Ishikawa (cell line): ENCODE data around the gene FBXO21.

Source experiments
- CEBPB ChIP-seq: IDR thresholded peaks from 2 replicates; pipeline ENCODE4 v1.6.1; 2012
- CREB1 ChIP-seq: IDR thresholded peaks from 2 replicates; pipeline ENCODE4 v1.6.1; 2012; ENCODE audit warnings: low read depth
- EGR1 ChIP-seq: IDR thresholded peaks from 2 replicates; pipeline ENCODE4 v1.6.1; 2012
- EP300 ChIP-seq: IDR thresholded peaks from 2 replicates; pipeline ENCODE4 v1.6.1; 2012; ENCODE audit warnings: borderline replicate concordance
- FOXM1 ChIP-seq: IDR thresholded peaks from 2 replicates; pipeline ENCODE4 v1.6.1; 2012; ENCODE audit warnings: low read depth, borderline replicate concordance
- MAX ChIP-seq: IDR thresholded peaks from 2 replicates; pipeline ENCODE4 v1.6.1; 2012
- NFIC ChIP-seq: IDR thresholded peaks from 2 replicates; pipeline ENCODE4 v1.6.1; 2012
- RAD21 ChIP-seq: IDR thresholded peaks from 2 replicates; pipeline ENCODE4 v1.6.1; 2012; ENCODE audit warnings: low read depth
- REST ChIP-seq: IDR thresholded peaks from 2 replicates; pipeline ENCODE4 v1.6.1; 2012; ENCODE audit warnings: low read depth, mild to moderate bottlenecking
- TAF1 ChIP-seq: IDR thresholded peaks from 2 replicates; pipeline ENCODE4 v1.6.1; 2012; ENCODE audit warnings: low read depth, mild to moderate bottlenecking
- TCF12 ChIP-seq: IDR thresholded peaks from 2 replicates; pipeline ENCODE4 v1.6.1; 2012; ENCODE audit warnings: low read depth
- TEAD4 ChIP-seq: IDR thresholded peaks from 2 replicates; pipeline ENCODE4 v1.6.1; 2012
- USF1 ChIP-seq: IDR thresholded peaks from 2 replicates; pipeline ENCODE4 v1.6.1; 2012
- YY1 ChIP-seq: IDR thresholded peaks from 2 replicates; pipeline ENCODE4 v1.6.1; 2012; ENCODE audit warnings: low read depth
- ZBTB7A ChIP-seq: IDR thresholded peaks from 2 replicates; pipeline ENCODE4 v1.6.1; 2012; ENCODE audit warnings: low read depth

The FBXO21 gene

GRCh38 chr12:117180758-117181467 lies 9.4 kb downstream of the FBXO21 start:
- TF ChIP-seq TEAD4 (no peak), EGR1 (no peak), NFIC (no peak)

GRCh38 chr12:117178745-117179144 lies 11.5 kb downstream of the FBXO21 start:
- TF ChIP-seq EP300: no peak
- no peak for TF ChIP-seq NFIC
- TF ChIP-seq FOXM1: no peak
- TF ChIP-seq CREB1: no peak
- TF ChIP-seq YY1: no peak
- TF ChIP-seq ZBTB7A: no peak
- TF ChIP-seq TAF1: no peak
- TF ChIP-seq MAX: no peak

GRCh38 chr12:117178301-117178700 lies 12.0 kb downstream of the FBXO21 start:
- no peak for TF ChIP-seq EGR1
- TF ChIP-seq RAD21: no peak
- no peak for TF ChIP-seq REST
- no peak for TF ChIP-seq MAX
- TF ChIP-seq CEBPB: no peak
- no peak for TF ChIP-seq ZBTB7A

- TF ChIP-seq YY1: no peak
- TF ChIP-seq REST: no peak
- TF ChIP-seq CREB1: no peak
- no peak for TF ChIP-seq TAF1
- TF ChIP-seq TEAD4: no peak
- no peak for TF ChIP-seq NFIC
- TF ChIP-seq USF1: no peak
- TF ChIP-seq ZBTB7A: no peak
- TF ChIP-seq EGR1: no peak
- TF ChIP-seq FOXM1: no peak
- no peak for TF ChIP-seq MAX
These were observed 18.1 kb downstream of the FBXO21 start for GRCh38 chr12:117172168-117172567.

GRCh38 chr12:117171499-117172162 lies 18.6 kb downstream of the FBXO21 start:
- TF ChIP-seq FOXM1 (no peak), USF1 (no peak), TCF12 (no peak), NFIC (no peak), YY1 (no peak), MAX (no peak), TEAD4 (no peak), REST (no peak), EP300 (no peak), CEBPB (no peak), RAD21 (no peak), ZBTB7A (no peak), EGR1 (no peak), TAF1 (no peak), CREB1 (no peak)
